HEK293T (cell line): ENCODE measurements around the gene CRADD.

ENCODE experiments used
- CTCF ChIA-PET: fragments of 350-600 bp; formaldehyde crosslinking; extraction: SDS; loops from one replicate; lab custom pipeline; 2021; ENCODE audit warnings: antibody characterized with exemption, inconsistent platforms; lab: Yijun Ruan, JAX
- POLR2A ChIA-PET: fragments of 350-600 bp; formaldehyde crosslinking; extraction: SDS; loops from one replicate; lab custom pipeline; 2020; ENCODE audit warnings: antibody characterized with exemption, inconsistent platforms; lab: Yijun Ruan, JAX
- DNase-seq: peaks from one replicate; pipeline ENCODE4 v3.0.0; 2012; ENCODE audit warnings: mixed read lengths; ENCODE audit errors: extremely low spot score
- ARNT ChIP-seq: fragments of 450-650 bp; IDR thresholded peaks from 2 replicates; pipeline ENCODE4 v1.6.1; 2017; ENCODE audit warnings: mild to moderate bottlenecking
- BHLHE40 ChIP-seq: fragments of 450-650 bp; IDR thresholded peaks from 2 replicates; pipeline ENCODE4 v1.6.1; 2016; ENCODE audit warnings: mild to moderate bottlenecking, moderate library complexity, borderline replicate concordance
- CTBP1 ChIP-seq: fragments of 450-650 bp; IDR thresholded peaks from 2 replicates; pipeline ENCODE4 v1.6.1; 2016; ENCODE audit warnings: borderline replicate concordance
- ELF4 ChIP-seq: fragments of 450-650 bp; IDR thresholded peaks from 2 replicates; pipeline ENCODE4 v1.6.1; 2017; ENCODE audit warnings: antibody characterized with exemption
- FOXA1 ChIP-seq: fragments of 450-650 bp; IDR thresholded peaks from 2 replicates; pipeline ENCODE4 v1.6.1; 2016; ENCODE audit warnings: mild to moderate bottlenecking
- FOXK2 ChIP-seq: fragments of 450-650 bp; IDR thresholded peaks from 2 replicates; pipeline ENCODE4 v1.6.1; 2016; ENCODE audit warnings: mild to moderate bottlenecking
- FOXM1 ChIP-seq: fragments of 450-650 bp; IDR thresholded peaks from 2 replicates; pipeline ENCODE4 v1.6.1; 2017; ENCODE audit warnings: mild to moderate bottlenecking, borderline replicate concordance
- HDGF ChIP-seq: fragments of 450-650 bp; IDR thresholded peaks from 2 replicates; pipeline ENCODE4 v1.6.1; 2017; ENCODE audit warnings: antibody characterized with exemption, borderline replicate concordance
- L3MBTL2 ChIP-seq: fragments of 450-650 bp; conservative IDR thresholded peaks from 2 replicates; pipeline ENCODE4 v1.6.1; 2016; ENCODE audit warnings: mild to moderate bottlenecking
- LEF1 ChIP-seq: fragments of 450-650 bp; IDR thresholded peaks from 2 replicates; pipeline ENCODE4 v1.6.1; 2017; ENCODE audit warnings: mild to moderate bottlenecking, borderline replicate concordance
- NFRKB ChIP-seq: fragments of 450-650 bp; IDR thresholded peaks from 2 replicates; pipeline ENCODE4 v1.6.1; 2016; ENCODE audit warnings: mild to moderate bottlenecking, moderate library complexity
- SP1 ChIP-seq: fragments of 450-650 bp; IDR thresholded peaks from 2 replicates; pipeline ENCODE4 v1.6.1; 2017
- SUZ12 ChIP-seq: fragments of 450-650 bp; IDR thresholded peaks from 2 replicates; pipeline ENCODE4 v1.6.1; 2016; ENCODE audit warnings: mild to moderate bottlenecking
- TARDBP ChIP-seq: fragments of 450-650 bp; IDR thresholded peaks from 2 replicates; pipeline ENCODE4 v1.6.1; 2016
- ZNF384 ChIP-seq: fragments of 450-650 bp; IDR thresholded peaks from 2 replicates; pipeline ENCODE4 v1.6.1; 2016
- TF ChIP-seq, protein P1 (sequence below): fragments of 450-650 bp; IDR thresholded peaks from 2 replicates; pipeline ENCODE4 v1.6.1; 2016

Gene CRADD

DNA sequence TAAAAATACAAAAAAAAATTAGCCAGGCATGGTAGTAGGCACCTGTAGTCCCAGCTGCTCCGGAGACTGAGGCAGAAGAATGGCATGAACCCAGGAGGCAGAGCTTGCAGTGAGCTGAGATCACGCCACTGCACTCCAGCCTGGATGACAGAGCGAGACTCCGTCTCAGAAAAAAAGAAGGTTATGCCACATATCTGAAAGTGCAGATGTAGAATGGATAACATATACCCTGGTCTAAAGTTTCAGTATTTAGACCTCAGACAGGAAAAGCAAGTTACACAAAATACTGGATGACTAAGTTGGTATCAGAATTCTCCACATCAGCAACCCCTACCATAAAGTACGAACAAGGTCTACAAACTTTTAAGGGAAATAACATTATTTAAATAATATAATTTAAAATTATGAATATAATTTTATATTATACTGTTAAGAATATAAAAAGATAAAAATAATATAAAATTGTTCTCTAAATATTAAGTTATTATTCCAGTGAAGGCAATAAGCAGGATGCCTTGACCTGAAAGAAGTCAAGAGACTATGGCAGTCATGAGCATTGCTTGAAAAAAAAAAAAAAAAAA lies 169.9 kb downstream of the CRADD start:
- TF ChIP-seq ARNT (no peak), HDGF (no peak), ELF4 (no peak), NFRKB (no peak), L3MBTL2 (no peak), LEF1 (no peak), ZNF384 (no peak), SUZ12 (no peak), TARDBP (no peak), BHLHE40 (no peak), FOXK2 (no peak), FOXA1 (no peak), FOXM1 (no peak), SP1 (no peak), CTBP1 (no peak)
- TF ChIP-seq, protein P1, sequence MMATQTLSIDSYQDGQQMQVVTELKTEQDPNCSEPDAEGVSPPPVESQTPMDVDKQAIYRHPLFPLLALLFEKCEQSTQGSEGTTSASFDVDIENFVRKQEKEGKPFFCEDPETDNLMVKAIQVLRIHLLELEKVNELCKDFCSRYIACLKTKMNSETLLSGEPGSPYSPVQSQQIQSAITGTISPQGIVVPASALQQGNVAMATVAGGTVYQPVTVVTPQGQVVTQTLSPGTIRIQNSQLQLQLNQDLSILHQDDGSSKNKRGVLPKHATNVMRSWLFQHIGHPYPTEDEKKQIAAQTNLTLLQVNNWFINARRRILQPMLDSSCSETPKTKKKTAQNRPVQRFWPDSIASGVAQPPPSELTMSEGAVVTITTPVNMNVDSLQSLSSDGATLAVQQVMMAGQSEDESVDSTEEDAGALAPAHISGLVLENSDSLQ, result no peak
- ChIA-PET CTCF (no interaction called here), POLR2A (no interaction called here)
- DNase-seq, result no peak

DNA sequence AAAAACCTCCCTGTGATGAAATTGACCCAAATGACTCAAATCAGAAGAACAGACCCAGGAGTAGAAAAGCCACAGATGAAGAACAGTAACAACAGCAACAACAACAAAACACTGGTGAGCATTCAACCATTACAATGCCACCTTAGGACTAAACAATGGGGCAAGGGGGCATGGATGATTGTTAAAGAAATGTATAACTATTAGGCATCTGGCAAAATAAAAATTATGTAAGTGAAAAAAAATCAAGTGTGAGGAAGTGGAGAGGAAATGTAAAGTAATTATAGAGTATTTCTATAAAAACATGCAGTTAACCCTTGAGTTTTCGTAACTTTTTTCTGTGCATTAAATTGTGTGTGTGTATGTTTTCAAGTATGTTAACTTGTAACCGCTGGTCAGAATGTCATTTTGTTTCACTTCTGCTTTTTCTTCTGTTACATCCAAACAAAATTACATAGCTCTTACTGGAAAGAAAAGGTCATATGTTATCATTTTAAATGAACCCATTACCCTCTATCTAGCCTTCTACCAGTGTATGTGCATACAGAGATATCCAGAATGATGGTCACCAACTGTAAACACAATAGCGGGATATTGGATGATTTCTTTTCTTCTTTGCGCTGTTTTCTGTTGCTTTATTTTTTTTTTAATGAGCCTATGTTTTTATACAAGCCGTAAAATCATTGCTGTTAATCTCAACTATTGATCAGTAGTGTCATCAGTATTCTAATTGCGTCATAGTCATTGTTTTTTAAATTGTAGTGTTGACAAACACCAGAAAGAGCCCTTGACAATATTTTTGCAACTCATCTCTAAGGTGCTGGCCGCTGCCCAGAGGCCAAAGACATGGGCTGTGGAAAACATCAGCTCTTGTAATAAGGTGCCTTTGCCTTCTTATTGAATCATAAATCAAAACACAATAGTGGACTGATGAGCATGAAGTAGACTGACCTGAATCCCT lies 170.6 kb downstream of the CRADD start:
- ChIA-PET POLR2A (no interaction called here), CTCF (interaction anchor here (0.8 to 1.1 kb wide), 2 partner anchors 9 to 19 kb away, joined by 3 read pairs; no protein-coding TSS in a partner anchor)
- no peak for TF ChIP-seq SP1
- TF ChIP-seq LEF1, result no peak
- no peak for TF ChIP-seq ZNF384
- no peak for TF ChIP-seq TARDBP
- TF ChIP-seq, protein P1, result no peak
- TF ChIP-seq L3MBTL2, result no peak
- TF ChIP-seq ELF4, result no peak
- no peak for TF ChIP-seq CTBP1
- no peak for TF ChIP-seq BHLHE40
- no peak for DNase-seq

DNA sequence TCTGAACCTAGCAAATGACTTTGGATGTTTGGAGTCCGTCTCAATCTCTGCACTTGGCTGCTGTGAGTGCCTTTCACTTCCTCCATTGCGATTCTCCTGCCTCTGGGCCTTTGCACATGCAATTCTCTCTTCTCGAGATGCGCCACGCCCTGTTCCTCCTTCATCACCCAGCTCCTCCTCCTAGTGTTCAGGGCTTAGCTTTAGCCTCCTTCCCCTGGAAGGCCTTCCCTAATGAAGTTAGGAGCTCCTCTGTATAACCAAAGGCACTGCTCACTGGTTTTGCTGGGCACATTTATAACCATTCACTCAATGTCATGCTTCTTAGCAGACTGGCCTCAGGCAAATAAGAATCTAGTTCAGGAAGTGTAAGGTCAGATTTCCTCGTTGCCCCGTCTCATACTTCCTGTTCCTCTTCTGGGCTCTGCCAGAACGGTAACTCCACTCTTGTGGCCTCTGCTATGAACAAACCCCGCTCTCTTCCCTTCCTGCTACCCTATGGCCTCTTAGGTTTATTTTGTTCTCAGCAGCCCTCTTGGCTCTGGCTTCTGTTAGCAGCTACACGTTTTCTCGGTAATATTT lies 171.4 kb downstream of the CRADD start:
- ChIA-PET CTCF (interaction anchor here (0.8 to 1.1 kb wide), 2 partner anchors 10 to 20 kb away, joined by 3 read pairs; no protein-coding TSS in a partner anchor), POLR2A (no interaction called here)
- TF ChIP-seq L3MBTL2, result no peak
- no peak for TF ChIP-seq NFRKB
- TF ChIP-seq FOXK2, result no peak
- no peak for TF ChIP-seq BHLHE40
- TF ChIP-seq HDGF, result no peak
- no peak for TF ChIP-seq ARNT
- TF ChIP-seq ZNF384, result no peak
- TF ChIP-seq SP1, result no peak
- DNase-seq, result no peak

DNA sequence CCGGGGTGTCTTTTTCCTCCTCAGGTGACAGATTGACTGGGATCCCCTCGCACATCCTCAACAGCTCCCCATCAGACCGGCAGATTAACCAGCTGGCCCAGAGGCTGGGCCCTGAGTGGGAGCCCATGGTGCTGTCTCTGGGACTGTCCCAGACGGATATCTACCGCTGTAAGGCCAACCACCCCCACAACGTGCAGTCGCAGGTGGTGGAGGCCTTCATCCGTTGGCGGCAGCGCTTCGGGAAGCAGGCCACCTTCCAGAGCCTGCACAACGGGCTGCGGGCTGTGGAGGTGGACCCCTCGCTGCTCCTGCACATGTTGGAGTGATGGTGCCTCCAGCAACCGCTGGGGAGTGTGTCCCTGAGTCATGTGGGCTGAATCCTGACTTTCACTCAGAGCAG lies 172.8 kb downstream of the CRADD start:
- no peak for TF ChIP-seq ELF4
- TF ChIP-seq NFRKB, result no peak
- TF ChIP-seq LEF1, result no peak
- TF ChIP-seq FOXA1, result no peak
- no peak for TF ChIP-seq CTBP1
- TF ChIP-seq, protein P1, result no peak
- ChIA-PET CTCF (no interaction called here), POLR2A (no interaction called here)
- no peak for DNase-seq

DNA sequence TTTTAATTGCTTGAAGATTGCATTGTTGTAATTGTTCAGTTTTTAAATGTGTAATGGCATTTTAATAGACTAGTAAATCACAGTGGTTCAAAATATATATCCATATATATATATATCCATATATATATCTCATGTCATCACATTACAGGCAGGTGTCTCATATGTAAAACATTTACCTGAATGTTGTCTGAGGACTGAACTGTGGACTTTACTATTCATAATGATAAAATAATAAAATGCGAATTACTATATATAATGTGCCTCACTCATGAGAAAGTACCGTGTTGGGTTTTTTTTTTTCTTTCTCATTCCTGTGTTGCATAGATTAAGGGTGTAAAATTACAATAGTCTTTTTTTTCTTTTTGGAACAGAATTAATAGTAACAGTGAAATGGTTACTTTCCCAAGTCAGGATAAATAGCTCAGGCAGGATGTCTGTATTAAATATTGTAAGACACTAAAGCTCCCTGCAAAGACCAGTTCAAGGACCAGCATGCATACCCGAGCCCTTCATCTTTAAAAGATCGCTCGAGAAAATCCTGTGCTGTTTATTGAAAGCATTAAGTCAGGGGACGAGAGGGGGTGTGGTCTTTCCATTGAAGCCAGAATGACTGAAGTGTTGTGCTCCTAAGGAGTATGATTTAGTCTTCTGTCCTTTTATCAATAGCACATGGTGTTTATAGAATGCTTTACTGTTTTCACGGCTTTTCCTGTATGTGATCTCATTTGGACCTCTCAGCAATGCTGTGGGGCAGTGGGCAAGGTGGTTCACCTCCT lies 173.5 kb downstream of the CRADD start:
- TF ChIP-seq SUZ12, result no peak
- no peak for TF ChIP-seq ELF4
- TF ChIP-seq L3MBTL2, result no peak
- no peak for TF ChIP-seq CTBP1
- TF ChIP-seq FOXA1, result no peak
- TF ChIP-seq, protein P1, result no peak
- TF ChIP-seq FOXK2, result no peak
- no peak for DNase-seq
- ChIA-PET CTCF (no interaction called here), POLR2A (no interaction called here)
